Amniotic stem cell (primary cell): ENCODE measurements around the gene CDH2.

Experiments used
- DNase-seq: peaks from one replicate; lab custom pipeline; 2025; lab: John Stamatoyannopoulos, UW

The CDH2 gene

DNA sequence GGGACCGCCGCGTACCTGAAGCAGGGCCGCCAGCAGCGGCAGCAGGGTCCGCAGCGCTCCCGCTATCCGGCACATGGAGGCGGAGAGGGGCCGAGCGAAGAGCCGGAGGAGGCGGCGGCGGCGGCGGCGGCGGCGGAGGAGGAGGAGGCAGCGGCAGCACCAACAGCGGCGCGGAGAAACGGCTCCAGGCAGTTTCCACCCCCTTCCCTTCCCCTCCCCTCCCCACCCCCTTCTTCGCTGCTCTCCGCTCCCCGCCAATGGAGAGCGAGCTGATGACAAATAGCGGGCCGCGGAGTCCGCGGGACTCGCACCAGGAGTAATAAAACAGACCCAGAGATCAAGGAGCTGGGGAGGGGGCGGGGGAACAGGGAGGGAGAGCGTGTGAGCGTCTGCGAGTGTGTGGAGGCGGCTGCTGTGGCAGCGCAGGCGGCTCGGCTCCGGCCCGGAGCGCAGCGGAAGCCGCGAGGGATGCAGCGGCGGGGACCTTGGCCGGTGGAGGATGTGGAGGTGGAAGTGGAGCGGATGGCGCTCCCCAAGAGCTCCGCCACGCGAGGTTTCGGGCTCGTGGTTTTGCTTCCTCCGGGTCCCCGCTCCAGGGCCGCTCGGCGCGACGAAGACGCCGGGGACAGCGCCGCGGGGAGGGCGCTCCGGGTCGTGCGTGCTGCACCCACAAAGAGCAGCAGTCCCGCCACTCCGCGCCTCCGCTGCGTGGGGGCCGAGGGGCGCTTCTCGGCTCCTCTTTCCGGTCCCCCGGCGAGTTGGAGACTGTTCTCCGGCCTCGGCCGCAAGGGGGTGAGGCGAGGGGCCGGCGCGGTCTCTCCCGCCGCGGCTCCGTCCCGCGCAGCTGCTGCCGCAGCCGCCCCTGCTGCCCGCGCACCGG, at the start of gene CDH2:
CDH2 (minus strand) TSS at position 183 of the 880 bp plus-strand sequence; CDS start at position 75, 108 bp downstream.
- peak; percentile 68 for DNase-seq

DNA sequence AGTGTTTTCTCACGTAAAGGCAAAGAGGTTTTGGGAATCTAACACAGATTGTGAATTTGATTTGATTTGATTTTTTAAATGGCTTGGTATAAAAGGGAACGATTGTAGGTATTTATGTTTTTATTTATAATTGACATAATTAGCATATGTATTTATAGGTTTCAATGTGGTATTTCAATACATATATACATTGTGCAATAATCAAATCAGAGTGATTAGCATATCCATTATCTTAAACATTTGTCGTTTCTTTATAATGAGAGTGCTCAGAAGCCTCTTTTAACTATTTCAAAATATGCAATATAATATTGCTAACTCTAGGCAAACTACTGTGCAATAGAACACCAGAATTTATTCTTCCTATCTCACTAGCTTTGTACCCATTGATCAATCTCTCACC, 35.1 kb upstream of the CDH2 start:
- DNase-seq, result no peak

DNA sequence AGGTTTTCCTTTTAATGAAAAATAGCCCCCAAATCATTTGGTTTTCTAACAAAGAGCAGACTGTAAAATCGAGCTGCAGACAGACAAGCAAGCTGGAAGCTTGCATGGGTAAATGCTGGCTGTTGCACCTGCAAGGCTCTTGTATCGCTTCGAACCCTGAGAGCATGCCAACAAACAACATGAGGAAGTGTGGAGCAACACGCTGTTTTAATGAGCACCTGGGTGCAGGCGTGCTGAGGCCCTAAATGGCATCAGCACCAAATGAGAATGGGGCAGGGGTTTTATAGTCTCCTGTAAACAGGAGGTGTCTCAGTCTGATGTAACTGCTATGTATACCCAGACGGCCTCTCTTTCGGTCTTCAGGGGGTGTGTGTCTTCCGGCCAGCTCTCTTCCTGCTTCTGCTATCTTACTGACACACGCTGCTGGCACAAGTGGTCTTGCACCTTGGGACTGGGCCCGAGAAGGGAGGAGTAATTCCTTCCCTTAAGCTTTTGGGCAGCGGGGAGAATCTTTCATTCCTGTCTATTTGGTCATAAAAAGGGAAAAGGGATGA, 31.9 kb upstream of the CDH2 start:
- DNase-seq, result no peak

DNA sequence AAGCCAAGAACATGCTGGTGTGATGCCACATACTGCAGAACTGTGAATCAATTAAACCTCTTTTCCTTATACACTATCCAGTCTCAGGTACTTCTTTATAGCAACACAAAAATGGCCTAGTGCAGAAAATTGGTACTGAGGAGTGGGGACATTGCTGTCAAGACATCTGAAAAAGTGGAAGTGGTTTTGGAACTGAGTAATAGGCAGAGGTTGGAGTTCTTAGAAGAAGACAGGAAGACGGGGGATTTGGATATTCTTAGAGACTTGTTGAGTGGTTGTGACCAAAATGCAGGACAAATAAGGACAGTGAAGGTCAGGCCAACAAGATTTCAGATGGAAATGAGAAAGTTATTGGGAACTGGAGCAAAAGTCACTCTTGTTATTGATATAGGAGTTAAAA, 31.3 kb upstream of the CDH2 start:
- DNase-seq, result no peak

DNA sequence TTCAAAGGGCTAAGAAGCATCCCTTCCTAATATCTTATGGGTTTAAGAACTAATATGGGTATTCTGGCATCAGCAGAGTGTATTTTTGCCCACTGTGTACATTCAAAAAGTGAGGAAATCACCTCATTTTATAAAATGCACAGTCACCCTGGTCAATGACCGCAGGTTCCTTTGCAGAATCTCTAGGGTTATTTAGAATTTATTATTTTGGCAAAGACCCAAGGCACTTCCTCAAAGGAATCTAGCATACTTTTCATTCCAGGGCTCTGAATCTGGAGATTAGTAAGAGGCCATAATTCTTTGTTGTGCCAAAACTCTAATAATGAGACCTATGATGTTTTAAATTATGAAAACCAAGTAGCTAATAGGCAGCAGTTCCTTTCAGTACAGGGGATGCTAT, 27.2 kb upstream of the CDH2 start:
- peak; percentile 22 for DNase-seq

DNA sequence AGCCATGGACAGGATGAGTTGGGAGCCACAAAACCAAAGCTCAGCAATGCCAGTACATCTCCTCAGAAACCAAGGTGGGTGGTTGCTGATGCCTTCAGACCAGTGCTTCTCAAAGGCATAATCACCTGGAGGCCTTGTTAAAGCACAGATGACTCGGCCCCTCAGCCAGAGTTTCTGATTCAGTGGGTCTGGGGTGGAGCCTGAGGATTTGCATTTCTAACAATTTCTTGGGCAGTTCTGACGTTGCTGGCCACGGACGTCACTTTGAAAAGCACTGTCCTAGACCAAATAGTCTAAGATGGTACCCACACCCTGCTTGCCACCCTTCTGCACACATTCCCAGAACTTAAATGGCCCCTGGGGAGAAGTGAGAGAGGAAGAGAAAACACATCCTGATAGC, 24.1 kb upstream of the CDH2 start:
- DNase-seq, result no peak

DNA sequence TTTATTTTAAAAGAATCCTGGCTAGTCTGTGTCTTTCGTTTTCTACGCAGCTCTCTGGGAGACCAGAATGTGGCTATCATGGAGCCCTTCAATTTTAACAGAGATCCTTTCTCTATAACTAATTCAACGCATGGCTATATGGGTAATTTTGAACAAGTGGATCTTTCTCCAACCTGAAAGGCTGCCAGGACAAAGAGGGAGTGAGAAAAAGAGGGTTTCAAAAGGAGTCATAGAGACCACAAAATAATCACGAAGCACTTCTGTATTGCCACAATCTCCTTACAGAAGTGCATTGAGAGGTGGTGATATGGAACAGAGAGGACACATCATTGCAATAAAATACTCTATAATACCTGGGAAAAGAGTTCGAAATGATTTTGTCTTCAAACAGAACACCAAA, 21.7 kb upstream of the CDH2 start:
- DNase-seq, result no peak

DNA sequence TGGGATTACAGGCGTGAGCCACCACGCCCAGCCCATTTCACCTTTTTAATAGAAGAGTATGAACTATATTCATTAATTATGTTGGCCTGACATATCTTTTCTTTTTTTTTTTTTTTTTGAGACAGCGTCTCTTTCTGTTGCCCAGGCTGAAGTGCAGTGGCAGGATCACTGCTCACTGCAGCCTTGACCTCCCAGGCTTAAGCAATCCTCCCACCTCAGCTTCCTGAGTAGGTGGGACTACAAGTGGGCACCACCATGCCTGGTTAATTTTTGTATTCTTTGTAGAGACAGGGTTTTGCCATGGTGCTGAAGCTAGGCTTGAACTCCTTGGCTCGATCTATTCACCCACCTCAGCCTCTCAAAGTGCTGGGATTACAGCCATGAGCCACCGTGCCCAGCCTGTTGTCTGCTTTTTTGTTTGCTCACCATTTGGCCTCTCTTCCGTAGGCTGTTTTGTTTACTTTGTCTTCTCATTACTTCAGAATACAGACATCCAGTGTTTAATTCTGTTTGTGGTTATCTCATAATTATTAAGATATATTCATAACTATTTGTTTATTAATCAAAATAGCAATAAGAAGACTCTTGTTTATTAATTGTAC, 16.3 kb upstream of the CDH2 start:
- no peak for DNase-seq

DNA sequence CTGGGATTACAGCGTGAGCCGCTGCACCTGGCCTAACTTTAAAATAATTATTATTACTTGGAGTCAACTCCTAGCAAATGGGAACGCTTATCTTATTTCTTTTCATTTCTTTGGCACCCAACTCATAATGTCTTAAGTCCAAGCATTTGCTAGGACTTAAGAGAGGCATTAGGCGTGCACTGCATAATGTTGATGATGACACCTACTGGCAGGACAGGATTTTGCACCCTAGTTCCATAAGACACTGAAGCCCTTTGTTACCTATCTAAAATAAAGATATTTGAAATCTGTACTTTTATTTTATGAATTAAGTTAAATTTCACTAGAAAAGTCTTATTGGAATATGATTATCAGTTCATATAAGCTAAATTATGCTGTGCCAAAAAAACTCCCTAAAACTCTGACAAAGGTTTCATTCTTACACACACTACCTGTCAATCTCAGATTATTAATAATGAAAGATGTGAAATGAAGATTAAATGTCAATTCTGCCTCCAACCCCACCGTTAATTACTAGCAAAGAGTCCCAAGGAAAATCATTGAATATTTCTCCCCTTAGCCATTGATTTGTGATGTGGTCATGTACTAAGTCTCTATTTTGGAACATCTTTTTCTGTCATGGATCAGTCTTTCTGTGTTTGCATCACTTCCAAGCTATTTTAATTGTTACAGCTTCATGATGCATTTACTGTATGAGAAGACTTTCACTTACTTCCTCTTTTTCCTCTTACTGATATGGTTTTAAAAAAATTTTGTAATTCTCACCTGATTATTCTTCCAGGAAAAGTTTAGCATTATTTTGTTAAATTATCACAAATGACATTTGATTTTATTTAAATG, 12.7 kb upstream of the CDH2 start:
- no peak for DNase-seq

DNA sequence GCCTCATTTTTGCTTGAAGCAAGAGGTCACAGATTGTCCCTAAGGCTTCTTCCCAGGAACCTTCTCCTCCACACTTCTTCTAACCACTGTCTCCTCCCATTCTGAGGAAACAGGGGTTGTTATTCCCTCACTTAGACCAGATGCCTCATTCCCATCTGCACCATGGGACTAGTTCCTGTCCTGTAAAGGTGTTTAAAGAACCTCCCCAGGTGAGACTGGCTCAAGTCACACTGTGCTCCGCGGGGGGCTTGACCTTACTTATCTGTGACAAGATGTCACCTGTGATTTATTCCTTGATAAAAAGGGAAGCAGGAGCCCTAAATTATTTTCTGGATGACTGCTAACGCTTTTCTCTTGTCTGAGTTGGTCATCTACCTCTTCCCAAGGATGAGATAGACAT, 8.2 kb upstream of the CDH2 start:
- DNase-seq, result no peak

DNA sequence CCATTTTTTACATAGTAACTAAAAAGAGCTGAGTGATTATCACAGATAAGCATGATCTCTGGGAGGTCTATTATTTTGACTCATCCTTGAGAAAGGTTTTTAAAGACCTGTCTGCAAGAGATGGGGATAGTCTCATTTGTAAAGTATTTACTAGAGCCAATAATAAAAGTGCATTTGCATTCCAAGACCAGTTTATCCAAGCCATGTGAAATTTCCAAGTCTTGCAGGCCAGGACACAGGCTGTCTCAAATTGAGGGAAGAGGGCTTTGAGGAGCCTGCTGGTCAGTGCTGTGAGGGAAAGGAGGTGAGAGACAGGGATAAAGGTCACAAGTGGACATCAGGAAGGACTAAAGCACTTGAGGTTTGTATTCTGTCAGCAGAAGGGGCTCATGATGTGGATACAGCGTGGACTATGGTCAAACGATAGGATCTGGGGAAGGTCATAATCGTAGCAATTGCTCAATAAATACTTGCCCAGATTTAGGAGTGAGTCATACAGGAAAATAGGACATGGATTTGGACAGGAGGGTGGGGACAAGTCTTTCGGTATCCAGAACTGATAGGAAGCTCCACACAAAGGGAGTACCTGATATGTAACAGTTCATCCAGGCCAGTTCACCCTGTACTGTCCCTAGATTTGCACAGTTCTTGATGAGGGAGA, 6.6 kb upstream of the CDH2 start:
- DNase-seq, result no peak

DNA sequence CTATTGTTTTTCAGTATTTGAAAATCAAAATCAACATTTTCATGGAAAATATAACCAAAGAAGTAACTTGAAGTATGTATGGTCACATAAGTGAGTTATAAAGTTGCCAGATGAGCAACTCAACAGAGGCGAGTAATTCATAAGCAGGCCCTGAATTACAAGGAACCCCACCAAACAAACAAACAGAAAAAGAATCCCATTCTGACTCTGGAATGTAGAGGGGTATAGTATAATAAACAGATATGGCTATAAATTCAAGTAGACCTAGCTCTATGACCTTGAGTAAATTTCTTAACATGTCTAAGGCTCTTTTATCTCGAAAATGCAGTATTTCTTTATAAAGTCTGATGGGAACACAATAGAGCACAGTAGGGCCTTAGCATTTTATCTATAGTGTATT, 4.7 kb upstream of the CDH2 start:
- no peak for DNase-seq

DNA sequence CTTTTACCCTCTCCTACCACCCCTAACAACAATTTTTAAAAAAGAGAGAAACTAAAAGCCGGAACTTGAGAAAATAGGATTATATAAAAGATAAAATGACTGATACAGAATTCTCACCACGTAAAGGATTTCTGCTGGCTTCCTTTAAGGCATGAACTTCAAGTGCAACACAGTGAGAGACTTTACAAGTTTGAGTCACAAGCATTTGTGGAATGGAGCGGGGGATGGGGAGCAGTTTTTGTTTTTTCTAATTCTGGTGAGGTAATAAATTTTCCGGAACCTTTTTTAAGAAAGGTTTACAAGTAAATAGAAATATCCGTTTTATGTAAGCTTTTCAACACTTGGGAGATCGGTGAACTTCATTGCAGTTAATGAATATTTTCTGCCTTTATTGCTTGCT, 1.8 kb upstream of the CDH2 start:
- no peak for DNase-seq

DNA sequence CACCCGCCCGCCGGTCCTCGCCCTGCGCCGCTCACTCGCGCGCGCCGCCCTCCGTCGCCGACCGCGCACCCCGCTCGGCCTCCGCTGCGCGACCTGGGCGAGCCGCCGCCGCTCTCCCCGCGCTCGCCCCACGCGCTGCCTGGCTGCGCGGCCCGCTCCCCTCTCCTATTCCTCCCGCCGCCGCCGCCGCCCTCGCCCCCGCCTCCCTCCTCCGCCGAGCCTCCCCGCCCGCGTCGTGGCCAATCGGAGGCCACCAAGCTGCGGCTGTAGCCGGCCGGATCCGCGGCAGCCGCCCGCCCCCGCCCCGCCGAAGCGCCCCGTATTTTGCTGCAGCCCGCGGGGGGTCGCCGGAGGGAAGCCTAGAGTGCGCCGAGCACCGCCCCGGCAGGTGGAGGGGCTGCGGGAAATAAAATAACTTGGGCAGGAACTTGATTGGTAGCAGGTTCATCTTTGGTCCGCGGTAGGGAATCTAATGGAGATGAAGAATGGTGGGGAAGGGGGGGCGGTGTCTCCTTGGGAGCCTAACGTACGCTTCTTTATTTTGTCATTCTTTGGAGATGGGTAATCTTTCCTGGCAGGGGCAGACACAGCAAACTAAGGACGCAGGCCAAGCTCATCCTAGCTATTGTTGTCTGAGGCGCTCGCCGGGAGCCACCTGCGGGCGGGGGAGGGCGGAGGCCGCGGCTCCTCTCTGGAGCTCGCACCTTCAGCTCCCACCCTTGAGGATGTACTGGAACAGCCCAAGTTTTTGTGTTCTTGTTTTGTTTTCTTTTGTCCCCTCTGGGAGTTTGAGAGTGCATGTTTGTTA, 1.1 kb upstream of the CDH2 start:
- DNase-seq, result no peak

DNA sequence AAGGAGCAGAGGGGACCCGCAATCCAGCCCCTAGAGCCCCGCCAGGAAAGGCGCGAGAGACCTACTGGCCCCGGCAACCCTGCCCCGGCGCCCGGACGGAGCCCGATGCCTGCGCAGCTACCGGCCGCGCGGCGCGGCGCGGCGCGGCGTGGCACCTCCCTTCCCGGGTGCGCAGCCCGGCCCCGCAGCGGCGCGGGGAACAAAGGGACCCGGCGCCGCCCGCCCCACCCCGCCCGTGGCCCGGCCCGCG, 307 bp downstream of the CDH2 start:
- no peak for DNase-seq

DNA sequence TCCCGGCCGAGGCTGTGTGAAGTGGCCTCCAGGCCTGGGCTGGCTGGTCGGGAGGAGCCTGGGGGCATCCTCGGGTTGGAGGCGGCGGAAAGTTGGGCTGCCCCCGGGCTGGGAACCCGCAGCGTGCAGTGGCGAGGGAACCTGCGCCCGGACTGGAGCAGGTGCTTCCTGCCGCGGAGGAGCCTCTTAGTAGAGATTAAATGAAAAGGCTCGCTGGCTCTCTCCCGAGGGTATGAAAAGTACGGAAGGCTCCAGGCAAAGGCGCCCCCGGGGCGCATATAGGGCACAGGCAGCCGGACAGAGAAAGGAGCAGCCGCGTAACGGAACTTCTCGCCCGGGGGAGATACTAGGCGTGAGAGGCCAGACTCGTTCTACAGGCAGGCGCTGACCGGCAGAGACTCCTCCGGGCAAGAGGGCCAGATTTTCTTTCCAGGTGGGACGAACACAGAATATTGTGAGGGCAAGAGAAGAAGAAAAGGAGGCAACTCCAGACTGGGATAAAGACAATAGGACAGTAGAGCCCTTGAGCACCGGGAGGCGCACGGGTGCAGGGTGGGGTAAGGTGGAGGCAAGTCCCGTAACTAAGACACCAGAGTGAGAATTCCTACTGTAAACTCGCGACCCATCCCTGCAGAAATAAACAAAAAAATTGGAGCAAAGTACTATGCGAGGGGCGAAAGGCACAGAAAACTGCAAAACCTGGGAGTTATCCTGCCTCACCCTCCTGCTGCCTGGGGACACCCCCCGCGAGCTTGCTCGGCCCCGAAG, 816 bp downstream of the CDH2 start:
- DNase-seq, result no peak

DNA sequence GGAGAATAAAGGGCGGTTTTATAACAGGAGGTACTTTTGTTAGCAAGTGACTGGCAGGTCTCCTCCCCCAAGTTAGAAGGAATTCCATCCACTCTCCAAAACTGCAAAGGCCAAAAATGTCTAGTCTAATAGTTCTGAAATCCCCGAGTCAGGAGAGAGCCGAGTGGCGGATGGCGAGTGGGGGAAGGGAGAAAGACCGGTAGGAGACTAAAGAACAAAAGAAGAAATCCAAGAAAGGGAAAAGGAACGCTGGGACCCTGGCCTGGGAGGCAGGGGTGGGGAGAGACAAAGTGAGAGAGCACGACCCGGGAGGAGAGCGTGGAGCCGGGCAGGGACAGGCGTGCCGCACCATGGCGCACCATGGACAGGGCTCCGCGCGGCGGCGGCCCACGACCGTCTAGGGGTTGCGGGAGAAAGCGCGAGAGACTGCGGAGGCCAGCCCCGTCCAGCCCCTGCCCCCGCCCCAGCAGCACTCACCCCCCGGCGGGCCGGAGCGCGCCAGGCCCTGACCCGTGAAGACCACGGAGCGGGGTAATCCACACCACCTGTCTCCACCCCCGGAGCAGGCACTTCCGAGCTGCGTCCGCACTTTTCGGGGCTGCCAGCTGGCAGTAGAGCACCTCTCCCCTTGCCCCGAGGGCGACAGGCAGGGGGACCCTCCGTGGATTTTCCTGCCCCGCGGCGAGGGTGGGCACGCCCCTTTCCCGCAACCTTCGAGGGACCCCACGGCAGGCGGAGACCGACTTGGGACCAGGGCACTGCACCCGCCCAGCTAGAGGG, 1.6 kb downstream of the CDH2 start:
- DNase-seq, result no peak

DNA sequence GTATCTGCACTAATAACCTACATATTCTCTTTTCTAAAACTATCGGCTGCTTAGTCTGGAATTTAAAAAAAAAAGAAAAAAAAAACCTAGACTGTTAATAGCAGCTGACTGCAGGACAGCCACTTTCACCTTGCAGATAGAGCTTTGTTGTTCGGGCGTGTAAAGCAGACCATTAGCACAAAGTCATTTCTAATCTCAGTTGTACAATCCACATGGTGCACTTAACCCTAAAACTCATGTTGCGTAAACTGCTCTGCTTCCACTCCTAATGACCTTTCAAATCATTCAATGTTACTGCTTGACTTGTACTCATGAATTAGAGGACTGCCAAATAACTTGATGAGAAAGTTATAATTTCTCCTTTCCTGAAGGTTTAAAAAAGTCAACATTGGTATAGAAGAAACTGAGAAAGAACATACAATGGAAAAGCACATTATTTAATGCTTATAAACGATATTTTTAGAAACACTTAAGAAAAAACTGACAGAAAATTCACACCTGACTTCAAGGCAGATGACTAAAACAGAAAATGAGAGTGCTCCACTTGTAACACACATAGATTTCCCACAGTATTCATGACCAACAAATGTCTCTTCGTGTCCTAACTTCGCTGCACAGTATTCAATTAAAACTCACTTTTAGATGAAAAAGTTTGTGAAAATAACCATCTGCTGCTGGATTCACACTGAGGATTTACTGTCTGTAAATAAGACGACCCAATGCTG, 2.6 kb downstream of the CDH2 start:
- DNase-seq, result no peak

DNA sequence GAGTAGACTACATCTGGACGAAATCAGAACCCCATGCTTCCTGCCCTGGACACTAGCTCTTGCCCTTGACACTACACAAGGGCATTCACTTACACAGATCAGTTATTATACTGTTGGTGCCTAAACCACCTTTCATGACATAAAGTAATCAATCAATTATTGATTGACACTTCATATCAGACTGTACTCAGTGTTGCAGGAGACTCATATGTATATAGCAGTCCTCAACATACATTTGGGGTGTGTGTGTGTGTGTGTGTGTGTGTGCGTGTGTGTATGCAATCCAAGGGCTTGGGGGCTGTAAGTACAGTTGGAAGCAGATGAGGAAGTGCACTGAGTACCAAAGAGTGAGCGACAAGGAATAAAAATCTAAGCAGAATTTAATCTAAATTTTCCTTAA, 5.1 kb downstream of the CDH2 start:
- DNase-seq, result no peak
